Endothelial cell of coronary artery (primary cell): ENCODE data around the gene FAM236B. TPM values are rescaled to one million over a fixed set of nuclear protein-coding genes. Genes with fewer than 3 reads are reported as not detected.

Source experiments
- total RNA-seq: library from RNA; depleted of rRNA; stranded (reverse); fragments of >200 nt; gene quantifications from 2 replicates; pipeline ENCODE4 v1.2.3, GENCODE V29; 2014

The FAM236B gene
- total RNA-seq = not detected in 2 replicates

GRCh38 chrX:72782560-72782959 lies at the start of gene FAM236B:
Gene FAM236B, minus strand, starts transcription at chrX:72782660. Its CDS starts 100 bp downstream, at chrX:72782560.

GRCh38 chrX:72808110-72808509 lies 25.6 kb upstream of the FAM236B start, which contains the start of gene FAM236D:
Gene FAM236D, minus strand, starts transcription at chrX:72808210. Its CDS starts 100 bp downstream, at chrX:72808110.

GRCh38 chrX:72776653-72777466 lies 5.6 kb downstream of the FAM236B start, which contains the start of gene DMRTC1B:
Gene DMRTC1B, plus strand, starts transcription at chrX:72776890. Its CDS starts 68,246 bp downstream, at chrX:72845136.

Other genes starting within 250 kb of the FAM236B start
- gene HDAC8, start 209.8 kb downstream of the FAM236B start, total RNA-seq = 30.8 and 33.1 TPM in 2 replicates
- gene PHKA1, start 68.4 kb downstream of the FAM236B start, total RNA-seq = 5.5 and 8.0 TPM in 2 replicates
- not detected in 2 replicates for gene DMRTC1B, start 5.8 kb downstream of the FAM236B start, total RNA-seq
- not detected in 2 replicates for gene FAM236D, start 25.6 kb upstream of the FAM236B start, total RNA-seq
- not detected in 2 replicates for gene FAM236C, start 130.0 kb upstream of the FAM236B start, total RNA-seq
- gene FAM236A, start 155.5 kb upstream of the FAM236B start, total RNA-seq = not detected in 2 replicates
- gene DMRTC1, start 161.2 kb upstream of the FAM236B start, total RNA-seq = not detected in 2 replicates
- not detected in 2 replicates for gene PABPC1L2B, start 220.3 kb upstream of the FAM236B start, total RNA-seq